ENCODE results near the gene CPEB3.

Gene CPEB3

DNA sequence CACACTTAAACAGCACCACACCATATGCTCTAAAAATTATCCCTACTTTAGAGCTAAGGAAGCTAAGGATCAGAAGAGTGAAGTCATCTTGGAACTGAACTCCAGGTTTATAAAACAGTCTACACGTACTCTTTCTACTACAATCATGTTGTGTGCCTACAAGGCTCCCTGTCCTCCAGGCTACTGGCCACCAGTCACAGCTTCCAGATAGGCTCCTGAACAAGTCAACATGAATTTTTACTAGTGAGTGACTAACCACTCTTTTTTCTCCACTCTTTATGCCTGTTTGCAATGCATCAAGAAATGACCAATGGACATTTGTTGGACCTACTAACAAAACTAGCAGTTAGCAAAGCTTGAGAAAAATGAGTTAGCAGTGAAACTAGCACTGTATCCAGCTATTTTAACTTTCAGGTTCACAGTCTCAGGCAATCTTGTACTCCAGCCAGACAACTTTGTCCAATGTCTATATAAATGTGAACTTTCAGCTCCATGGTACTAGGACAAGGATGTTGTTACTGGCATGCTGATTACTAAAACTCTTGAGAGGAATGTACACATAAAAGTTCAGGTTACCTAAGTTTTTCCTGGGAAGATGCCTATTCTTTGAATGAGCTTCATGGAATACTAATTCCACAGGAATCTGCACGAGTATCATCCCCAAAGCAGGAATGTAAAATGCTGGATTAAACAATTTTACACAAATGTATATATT lies 187.3 kb downstream of the CPEB3 start:
- no peak for DNase-seq (ENCODE audit: low read depth)

DNA sequence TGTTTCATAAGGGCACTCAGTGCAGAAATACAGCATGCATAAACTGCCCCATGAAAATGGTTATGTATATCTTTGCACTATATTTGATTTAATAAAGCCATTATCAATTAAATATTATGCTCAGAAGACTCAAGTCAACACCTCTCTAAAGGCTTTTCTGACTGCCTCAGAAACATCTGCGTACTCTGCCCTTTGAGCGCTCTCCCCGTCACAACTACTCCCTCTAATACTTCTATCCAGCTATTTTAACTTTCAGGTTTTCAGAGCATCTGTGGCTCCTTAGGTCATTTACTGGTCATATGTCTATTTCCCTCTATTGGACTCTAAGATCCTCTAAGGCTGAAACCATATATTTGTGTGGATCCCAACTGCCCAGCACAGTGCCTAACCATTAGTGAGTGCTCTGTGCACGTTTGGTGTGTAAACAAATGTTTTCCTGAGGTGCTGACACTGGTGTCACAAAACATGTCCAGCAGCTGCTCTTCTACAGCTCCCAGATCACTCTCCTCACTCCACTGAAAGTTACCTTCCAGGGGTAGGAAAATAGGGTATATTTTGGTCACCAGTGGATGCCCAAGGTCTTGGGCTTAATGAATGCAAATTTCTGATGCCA lies 188.2 kb downstream of the CPEB3 start:
- DNase-seq (ENCODE audit: low read depth), result no peak

DNA sequence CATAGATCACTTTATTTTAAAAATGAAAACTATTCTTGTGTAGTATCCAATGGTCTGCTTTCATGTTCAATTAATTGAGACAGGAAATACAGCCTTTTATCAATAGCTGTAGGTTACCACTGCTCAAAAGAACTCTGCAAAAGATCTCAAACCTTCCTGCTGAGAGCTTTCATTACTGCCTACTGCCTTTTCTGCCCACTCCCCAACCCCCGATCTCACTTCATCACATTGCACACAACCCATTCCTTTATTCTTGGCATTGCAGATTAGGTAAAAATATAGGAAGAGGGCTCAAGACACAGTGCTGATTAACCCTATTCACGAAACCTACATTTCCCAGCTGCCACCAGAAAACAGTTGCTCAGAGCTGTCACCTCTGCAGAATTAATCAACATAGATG lies 195.9 kb downstream of the CPEB3 start:
- DNase-seq (ENCODE audit: low read depth), result no peak

DNA sequence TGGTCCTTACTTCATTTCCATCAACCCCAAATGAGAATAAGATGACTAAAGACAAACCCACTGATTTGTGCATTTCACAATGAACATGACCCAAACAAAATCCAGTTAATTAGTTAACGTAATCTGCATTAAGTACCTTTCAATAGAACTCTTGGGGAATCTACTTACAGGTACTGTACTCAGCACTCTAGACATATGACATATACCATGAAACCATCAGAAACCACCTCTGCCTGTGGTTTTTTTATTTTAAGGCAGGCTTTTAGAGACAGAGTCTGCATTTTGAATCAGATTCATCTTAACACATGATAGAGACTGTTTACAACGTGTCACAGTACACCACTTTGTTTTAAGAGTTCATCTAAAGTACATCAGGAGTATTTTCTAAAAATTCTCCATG lies 198.9 kb downstream of the CPEB3 start:
- DNase-seq (ENCODE audit: low read depth), result no peak

DNA sequence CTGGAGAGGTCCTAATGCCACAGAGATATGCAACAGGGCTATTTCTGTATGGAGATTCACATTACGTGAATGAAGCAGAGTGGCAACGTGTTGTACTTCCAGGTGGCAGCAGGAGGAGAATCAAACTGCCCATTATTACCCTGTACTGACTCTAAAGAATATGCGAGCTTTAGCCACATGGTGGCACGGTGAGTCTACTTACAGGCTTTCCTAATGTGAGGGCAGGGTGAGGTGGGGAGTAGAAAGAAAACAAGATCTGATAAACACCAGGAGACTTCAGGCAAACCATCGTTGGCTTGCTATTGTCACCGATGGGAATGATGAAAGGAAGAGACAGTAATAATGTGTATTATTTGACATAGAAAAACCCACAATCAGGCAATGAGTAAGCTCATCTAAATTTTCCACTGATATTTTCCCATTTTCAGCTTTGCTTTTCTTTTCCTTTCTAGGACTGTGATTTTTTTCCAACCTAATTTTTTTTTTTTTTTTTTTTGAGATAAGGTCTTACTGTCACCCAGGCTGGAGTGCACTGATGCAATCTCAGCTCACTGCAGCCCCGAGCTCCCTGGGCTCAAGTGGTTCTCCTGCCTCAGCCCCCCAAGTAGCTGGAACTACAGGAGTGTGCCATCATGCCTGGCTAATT lies 203.0 kb downstream of the CPEB3 start:
- peak; percentile 35 for DNase-seq (ENCODE audit: low read depth)

DNA sequence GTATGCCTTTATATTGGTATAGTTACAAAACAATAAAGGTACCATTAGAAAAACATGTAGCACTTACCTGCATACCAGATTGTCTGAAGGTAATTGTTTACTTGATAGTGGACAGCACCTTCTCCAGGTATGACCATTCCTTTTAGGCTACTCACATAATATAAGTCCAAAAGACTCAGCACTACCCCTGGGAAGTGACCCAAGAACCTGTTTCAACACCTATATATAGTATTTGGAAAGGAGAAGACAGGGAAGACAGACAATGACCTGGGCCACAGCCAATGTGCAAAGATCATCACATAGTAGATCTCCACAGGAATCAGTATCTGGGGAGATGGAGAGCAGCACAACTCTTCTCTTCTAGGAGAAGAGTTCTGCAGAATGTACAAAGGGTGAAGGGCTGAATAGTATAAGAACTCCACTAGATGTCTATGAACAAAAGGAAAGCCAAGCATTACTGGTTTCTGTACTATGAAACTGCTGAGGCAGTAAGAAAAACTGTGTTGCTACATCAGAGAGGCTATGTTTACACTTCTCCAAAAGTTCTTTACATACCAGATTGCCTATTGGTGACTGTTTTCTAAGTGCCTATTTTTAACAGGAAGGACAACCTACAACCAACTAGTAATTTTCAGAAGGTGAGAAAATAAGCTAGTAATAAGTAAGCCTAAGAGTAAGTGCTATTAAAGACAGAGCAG lies 208.1 kb downstream of the CPEB3 start:
- DNase-seq (ENCODE audit: low read depth), result no peak

DNA sequence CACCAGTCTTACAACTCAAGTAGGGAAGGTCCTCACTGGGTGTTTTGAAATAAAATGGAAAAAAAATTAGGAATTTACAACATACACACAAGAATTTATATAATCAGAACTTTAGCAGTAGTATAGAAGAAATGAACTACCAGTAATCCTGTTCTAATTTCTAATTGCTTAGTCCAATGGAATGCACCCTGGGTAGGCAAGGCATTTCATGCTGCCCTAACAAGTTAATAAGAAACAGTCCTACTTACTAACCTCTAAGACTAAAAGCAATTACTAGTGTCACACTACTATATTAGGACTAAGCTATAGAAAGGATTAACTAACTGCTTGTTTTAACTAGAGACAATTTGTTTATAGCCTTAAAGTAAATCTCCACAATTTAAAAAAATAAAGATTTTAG lies 209.2 kb downstream of the CPEB3 start:
- DNase-seq (ENCODE audit: low read depth), result no peak

DNA sequence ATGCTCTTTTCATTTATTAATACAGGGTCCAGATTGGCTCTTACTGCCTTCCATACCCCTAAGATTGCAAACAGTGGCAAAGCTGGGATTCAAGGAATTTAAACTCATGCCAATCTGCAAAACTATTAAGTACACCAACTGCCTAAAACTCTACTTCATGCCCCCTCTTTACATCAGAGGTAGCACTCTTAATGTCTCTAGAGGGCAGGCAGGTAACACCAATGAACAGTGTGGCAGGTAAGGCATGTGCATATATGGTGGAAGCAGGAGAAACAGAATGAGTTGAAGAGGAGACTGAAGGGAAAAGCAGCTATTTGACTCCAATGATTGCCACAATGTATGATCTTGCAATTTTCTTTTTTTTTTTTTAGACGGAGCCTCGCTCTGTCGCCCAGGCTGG lies 210.6 kb downstream of the CPEB3 start:
- DNase-seq (ENCODE audit: low read depth), result no peak

DNA sequence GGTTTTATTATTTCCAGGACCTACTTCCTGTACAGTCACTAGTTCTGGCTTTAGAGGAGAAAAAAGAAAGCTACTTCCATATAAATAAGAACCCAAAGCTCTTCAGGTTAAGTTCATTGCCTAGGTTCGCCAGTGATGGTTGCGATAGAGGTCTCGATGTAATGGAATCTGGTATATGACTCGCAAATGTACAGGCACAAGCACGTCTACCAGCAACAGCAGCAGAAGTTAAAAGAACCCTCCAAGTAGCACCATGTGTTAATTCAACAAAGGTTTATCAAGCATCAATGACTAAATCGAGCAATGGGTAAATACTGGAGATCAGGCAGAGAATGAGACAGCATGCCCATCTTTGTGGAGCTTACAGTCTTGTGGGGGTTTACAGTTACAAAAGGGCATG lies 211.9 kb downstream of the CPEB3 start:
- no peak for DNase-seq (ENCODE audit: low read depth)

DNA sequence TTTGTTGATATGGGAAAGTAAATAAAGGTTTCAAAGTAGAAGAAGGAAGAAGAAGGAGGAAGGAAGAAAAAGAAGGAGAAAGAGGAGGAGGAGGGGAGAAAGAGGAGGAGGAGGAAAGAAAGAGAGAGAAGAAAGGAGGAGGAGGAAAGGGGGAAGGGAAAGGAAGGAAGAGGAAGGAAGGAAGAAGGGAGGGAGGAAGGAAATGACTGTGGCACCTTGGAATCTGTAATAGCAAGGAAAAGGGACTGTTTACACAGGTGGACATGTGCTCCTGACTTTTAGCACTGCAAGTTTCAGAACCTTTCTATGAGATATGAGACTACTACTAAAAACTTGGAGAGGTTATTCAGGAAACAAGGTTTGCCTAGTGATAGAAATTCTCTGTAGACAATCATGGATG lies 214.2 kb downstream of the CPEB3 start:
- no peak for DNase-seq (ENCODE audit: low read depth)

DNA sequence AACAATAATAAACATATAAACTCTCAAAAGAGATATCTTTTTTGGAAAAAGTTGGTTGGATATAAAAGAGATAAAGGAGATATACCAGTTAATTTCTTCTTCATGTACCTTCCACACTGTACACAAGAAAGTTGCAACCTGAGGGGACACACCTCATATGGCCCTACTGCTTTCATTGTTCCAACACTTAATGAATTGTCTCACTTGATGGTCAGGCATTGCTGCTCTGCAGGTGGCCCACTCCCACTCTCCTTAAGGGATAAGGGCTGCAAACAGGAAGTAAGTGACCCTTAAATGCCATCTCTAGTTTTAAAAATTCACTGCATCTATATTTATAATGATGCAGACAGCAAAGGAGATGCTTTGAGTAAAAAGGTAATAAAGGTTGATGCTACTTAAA lies 215.0 kb downstream of the CPEB3 start:
- no peak for DNase-seq (ENCODE audit: low read depth)

DNA sequence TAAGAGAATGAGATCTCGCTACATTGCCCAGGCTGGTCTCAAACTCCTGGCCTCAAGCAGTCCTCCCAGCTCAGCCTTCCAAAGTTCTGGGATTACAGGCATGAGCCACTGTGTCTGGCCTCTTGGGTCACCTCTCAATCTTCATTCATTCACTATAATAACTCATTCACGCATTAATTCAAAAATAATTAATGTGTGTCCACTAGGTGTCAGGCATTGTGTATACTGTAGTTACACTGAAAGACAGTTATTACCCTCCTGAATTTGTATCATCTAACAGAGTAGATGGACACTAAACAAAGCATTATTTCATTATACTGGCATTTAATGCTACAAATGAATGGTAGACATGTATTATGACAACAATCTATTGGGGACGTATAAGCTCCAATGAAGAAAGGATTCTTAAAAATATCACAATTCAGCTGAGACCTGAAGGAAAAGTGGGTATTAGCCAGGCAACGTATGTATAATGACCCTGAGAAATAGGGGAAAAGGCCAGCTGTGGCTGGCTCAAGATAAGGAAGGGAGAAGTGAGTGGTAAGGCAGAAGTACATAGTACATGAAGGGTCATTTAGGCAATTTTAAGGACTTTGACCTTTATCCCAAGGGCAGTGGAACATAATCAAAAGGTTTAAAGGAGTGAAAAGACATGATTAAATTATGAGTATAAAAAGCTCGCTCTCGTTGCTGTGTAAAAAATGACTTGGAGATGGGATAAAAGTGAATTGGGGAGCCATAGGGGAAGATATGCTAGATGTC lies 216.6 kb downstream of the CPEB3 start:
- no peak for DNase-seq (ENCODE audit: low read depth)

DNA sequence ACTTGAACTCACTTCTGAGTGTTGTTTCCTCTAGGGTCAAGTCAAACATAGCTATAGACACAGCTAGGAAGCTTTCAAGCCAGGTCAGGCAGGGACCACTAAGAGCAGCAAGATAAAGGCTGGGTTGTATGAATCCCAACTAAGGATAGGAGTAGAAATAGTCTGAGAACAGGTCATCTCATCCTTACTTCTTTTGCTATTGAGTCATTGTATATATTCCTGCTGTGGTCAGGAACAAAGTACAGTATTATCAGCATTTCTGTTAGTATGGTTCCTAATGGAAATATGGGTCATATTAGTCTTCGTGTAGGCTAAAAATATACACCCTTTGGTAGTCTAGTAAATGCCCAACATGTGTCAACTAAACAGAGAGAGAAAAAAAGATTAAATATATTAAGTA lies 222.0 kb downstream of the CPEB3 start:
- DNase-seq (ENCODE audit: low read depth), result no peak

DNA sequence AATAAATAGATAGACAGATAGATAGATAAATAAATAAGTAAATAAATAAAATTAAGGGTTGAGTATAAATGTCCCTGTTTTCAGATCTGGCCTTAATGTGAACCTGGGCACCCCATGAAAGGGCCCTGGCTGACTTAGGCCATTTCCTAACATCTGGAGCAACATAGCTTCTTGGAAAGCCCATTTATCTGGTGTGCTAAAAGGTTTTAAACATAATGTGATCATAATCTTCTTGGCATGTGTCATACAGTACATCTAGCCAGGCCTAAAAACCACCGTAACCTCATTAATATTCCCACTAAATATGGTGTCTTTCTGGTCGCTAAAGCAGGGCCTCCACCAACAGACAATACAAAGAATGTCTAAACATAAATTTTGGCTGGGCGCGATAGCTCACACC lies 224.5 kb downstream of the CPEB3 start:
- DNase-seq (ENCODE audit: low read depth), result no peak

DNA sequence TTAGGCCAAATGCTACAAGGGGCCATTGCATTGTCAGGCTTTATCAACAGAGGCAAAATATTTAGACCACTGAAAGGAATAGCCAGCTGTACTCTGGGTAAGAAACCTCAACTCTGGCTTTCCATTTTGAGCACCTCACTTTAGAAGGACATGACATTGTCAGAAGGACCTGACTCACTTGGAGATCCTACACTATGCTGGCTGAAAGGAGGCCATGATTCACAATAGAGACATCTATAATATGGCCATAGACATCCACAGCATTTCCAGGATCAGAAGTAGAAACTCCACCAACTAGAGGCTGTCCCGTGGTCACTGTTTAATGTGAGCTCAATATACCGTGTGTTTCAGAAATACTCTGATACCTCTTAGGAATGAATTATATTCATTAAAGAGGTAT lies 226.4 kb downstream of the CPEB3 start:
- no peak for DNase-seq (ENCODE audit: low read depth)

DNA sequence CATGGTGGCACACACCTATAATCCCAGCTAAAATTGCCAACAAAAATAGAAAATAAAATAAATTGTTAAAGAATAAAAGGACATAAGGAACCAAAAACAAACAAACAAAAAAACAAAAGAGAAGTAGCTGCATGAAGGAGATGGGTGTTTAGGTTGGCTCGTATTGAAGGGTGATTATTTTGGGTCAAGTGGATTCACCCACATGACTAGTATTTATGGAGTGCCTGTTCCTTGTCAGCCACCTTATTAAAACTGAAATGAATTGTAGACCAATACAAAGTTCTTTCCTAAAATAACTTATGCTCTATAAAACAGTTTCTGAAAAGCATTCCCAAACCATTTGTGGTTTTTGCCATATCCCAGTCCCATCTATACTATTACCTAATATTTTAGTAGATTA lies 228.6 kb downstream of the CPEB3 start:
- DNase-seq (ENCODE audit: low read depth), result no peak

DNA sequence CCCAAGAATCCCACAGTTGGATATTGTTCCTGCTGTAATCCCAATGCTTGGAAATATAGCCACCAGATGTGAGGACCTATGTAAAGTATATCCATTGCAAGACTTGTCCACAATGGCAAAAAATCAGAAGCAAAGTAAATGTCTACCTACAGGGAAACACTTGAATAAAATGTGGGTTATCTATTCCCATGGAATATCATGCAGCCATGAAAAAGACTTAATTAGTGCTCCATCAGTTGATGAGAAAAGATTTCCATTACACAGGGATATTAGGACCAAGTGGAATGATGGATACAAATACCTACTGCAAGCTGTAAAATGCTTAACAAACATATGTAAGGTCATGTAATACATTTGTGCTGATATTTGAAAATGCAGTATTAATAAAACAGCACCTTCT lies 236.1 kb downstream of the CPEB3 start:
- no peak for DNase-seq (ENCODE audit: low read depth)

DNA sequence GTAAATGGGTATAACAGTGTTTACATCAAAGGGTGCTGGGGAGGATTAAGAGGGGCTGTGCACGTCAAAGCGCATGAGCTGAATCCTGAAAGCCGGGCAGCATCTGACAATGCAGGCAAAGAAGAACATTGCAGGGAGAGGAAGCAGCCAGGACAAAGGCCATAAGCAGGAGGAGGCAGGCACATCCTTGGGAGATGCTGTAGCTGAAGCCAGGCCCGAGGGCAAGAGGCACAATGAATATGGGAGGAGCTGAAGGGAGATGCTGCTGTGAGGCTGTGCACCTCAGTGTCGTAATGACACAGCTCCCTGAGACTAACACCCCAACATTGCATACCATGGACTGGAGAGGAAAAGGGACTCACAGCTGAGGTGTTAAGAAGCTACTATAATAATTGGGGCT lies 238.1 kb downstream of the CPEB3 start:
- DNase-seq (ENCODE audit: low read depth), result no peak

DNA sequence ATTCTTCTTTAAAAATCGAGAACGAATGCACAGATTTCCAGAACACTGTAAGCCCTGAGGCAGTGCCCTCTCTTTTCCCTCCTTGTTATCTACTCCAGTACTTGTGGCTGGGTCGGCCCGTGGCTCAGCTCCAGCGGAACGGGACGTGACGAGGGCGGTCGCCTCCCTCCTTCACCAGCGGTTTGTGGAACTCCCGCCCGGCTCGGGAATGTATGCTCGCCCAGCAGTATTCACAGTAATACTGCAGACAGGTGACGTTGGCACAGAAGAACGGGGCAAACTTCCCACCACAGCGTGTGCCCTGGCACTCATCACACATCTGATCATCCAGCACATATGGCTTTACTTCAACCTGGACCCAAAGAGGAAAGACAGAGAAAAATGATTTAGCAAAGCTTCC lies 238.8 kb downstream of the CPEB3 start:
- no peak for DNase-seq (ENCODE audit: low read depth)

DNA sequence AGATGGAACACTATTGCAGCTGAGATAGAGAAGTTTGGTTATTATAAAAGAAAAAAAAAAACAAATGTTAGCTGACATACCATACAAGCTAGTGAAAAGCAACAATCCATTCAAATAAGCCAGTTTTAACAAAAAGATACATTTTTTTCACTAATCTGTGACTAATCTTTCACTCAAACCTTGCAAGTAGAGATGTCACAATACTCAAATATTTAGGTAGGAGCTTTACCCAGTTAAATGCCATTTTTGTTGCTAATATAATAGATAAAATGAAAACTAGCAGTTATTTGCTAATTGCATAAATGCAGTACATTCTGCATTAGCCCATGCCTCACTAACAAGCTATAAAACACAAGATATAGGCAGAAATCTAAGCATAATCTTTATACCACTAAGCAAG lies 243.7 kb downstream of the CPEB3 start:
- DNase-seq (ENCODE audit: low read depth), result no peak

DNA sequence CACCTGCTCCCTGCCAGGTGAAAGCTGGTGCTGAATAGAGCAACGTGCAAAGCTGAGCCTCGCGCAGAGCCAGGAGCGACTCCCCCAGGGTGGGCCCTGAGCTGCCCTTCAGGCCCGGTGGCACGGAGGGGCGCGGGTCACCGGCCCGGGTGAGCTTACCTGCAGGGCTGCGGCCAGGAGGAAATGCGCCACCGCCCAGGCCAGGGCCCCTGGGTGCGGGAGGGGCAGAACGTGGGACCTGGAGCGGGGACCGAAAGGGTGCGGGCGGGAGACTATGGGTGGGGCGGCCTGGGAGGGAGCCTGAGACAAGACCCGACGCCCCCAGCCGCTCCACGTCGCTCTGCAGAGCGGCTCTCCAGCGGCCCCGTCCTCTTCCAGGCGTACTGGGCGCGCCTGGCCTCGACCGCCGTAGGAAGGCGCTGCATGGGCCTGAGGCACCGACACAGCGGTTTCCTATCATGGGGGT lies 245.2 kb downstream of the CPEB3 start:
- no peak for DNase-seq (ENCODE audit: low read depth)

DNA sequence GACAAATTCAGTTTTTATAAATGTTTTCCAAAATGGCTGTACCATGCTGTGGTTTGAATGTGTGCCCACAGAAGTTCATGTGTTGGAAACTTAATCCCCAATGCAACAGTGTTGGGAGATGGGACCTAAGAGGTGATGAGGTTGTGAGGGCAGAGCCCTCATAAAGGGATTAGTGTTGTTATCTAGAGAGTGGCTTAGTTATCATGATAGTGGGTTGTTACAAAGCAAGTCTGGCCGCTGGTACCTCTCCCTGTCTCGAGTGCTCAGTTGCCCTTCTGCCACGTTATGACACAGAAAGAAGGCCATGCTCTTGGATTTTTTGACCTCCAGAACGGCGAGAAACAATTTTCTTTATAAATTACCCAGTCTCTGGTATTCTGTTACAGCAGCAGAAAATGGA lies 248.3 kb downstream of the CPEB3 start:
- DNase-seq (ENCODE audit: low read depth), result no peak
